K562 (cell line): ENCODE measurements around the gene PARD6A. TPM values are rescaled to one million over a fixed set of nuclear protein-coding genes. Genes with fewer than 3 reads are reported as not detected.
A peak's percentile ranks its signal among the peaks of the same experiment; 100 is the strongest.

Source experiments
- ATAC-seq: fragments of 200-7000 bp; cut with Tn5 transposase; 3 replicates; pipeline ENCODE4 v1.9.1; 2020; ENCODE audit warnings: moderate library complexity
- Bru-seq: library from RNA; stranded (reverse); fragments of 400-500 nt; gene quantifications from one replicate; lab custom pipeline; 2021; lab: Mats Ljungman, UMichigan
- BruChase-seq, 2 experiments: library from RNA; stranded (reverse); fragments of 400-500 nt; gene quantifications; one replicate each; lab custom pipeline; 2021; lab: Mats Ljungman, UMichigan
- BruUV-seq: library from RNA; stranded (reverse); fragments of 400-500 nt; replicated peaks from 2 replicates; lab custom pipeline; 2021; lab: Mats Ljungman, UMichigan
- CTCF ChIA-PET: fragments of 300-600 bp; formaldehyde crosslinking; extraction: SDS; loops from one replicate; lab custom pipeline; 2021; ENCODE audit warnings: low intra/inter-chr PET ratio; lab: Yijun Ruan, JAX
- POLR2A ChIA-PET: fragments of 300-600, 350-650 bp; sonication (Branson Sonifier 250); formaldehyde crosslinking; extraction: SDS; loops from one replicate; lab custom pipeline; 2021; ENCODE audit warnings: antibody characterized with exemption, inconsistent platforms; lab: Yijun Ruan, JAX
- DNase-seq, 4 experiments: peaks; one replicate each; pipeline versions ENCODE4 v3.0.0 to v3.0.0-alpha.2; 2011 to 2018; ENCODE audit warnings: low spot score in 3 of 4, mixed read lengths in 3 of 4; ENCODE audit errors: extremely low read depth in 1 of 4
- FAIRE-seq: peaks from 2 replicates; lab custom pipeline; 2011; peaks lifted over from hg19 to GRCh38; lab: Jason Lieb, UNC
- H2AFZ ChIP-seq: 2 replicates; pipeline ENCODE4 v1.6.0; 2011; ENCODE audit warnings: low read depth, low read length, control low read depth, inconsistent platforms
- H3K27ac ChIP-seq: fragments of 200-600 bp; 3 replicates; pipeline ENCODE4 v1.8.0; 2011; ENCODE audit warnings: low read depth, mild to moderate bottlenecking, control low read depth, inconsistent platforms, low read length, moderate library complexity, mixed read lengths; ENCODE audit errors: extremely low read depth
- H3K27me3 ChIP-seq, 2 experiments: fragments of 300-600 bp in 1 of 2; 2 replicates in 1 of 2; 3 replicates in 1 of 2; pipeline versions ENCODE4 v1.6.0 to v1.8.0; 2011; ENCODE audit warnings: inconsistent platforms in 2 of 2, low read length in 2 of 2, mild to moderate bottlenecking in 1 of 2, mixed read lengths in 1 of 2, moderate library complexity in 1 of 2; ENCODE audit not compliant: control insufficient read depth in 2 of 2, insufficient read depth in 2 of 2
- H3K36me3 ChIP-seq: fragments of 300-600 bp; 3 replicates; pipeline ENCODE4 v1.8.0; 2011; ENCODE audit warnings: mild to moderate bottlenecking, low read length, inconsistent platforms; ENCODE audit not compliant: control insufficient read depth, insufficient read depth
- H3K4me1 ChIP-seq, 2 experiments: fragments of 200-600 bp in 1 of 2; replicated peaks in 1 of 2; 2 replicates in 1 of 2; 3 replicates in 1 of 2; pipeline versions ENCODE4 v1.5.1 to v1.8.0; 2011; ENCODE audit warnings: inconsistent platforms in 2 of 2, low read length in 2 of 2, mild to moderate bottlenecking in 1 of 2, mixed read lengths in 1 of 2, moderate library complexity in 1 of 2; ENCODE audit not compliant: control insufficient read depth in 2 of 2, insufficient read depth in 2 of 2
- H3K4me2 ChIP-seq: 2 replicates; pipeline ENCODE4 v1.6.1; 2011; ENCODE audit warnings: low read length, control low read depth, inconsistent platforms, mixed read lengths; ENCODE audit not compliant: insufficient read depth
- H3K4me3 ChIP-seq: fragments of 200-600 bp; sonication (generic), shearing (Covaris generic); 2 replicates; pipeline ENCODE4 v1.5.1; 2016; ENCODE audit warnings: control low read depth, inconsistent platforms
- H3K79me2 ChIP-seq: fragments of 200-600 bp; 3 replicates; pipeline ENCODE4 v1.8.0; 2011; ENCODE audit warnings: low read length, inconsistent platforms; ENCODE audit not compliant: control insufficient read depth, insufficient read depth
- H3K9ac ChIP-seq, 2 experiments: 2 replicates each; pipeline versions ENCODE4 v1.6.0 to v1.6.1; 2011; ENCODE audit warnings: low read depth in 2 of 2, low read length in 2 of 2, control low read depth in 1 of 2, inconsistent platforms in 1 of 2, mild to moderate bottlenecking in 1 of 2, mixed read lengths in 1 of 2; ENCODE audit not compliant: insufficient read depth in 1 of 2
- H3K9me1 ChIP-seq: one replicate; pipeline ENCODE4 v1.6.0; 2011; ENCODE audit warnings: inconsistent platforms, mild to moderate bottlenecking, low read length, moderate library complexity; ENCODE audit not compliant: control insufficient read depth, insufficient read depth
- H3K9me3 ChIP-seq: replicated peaks from 2 replicates; pipeline ENCODE4 v1.5.1; 2011; ENCODE audit warnings: low read depth, low read length, inconsistent platforms; ENCODE audit not compliant: control insufficient read depth, insufficient read depth
- H4K20me1 ChIP-seq: replicated peaks from 2 replicates; pipeline ENCODE4 v1.6.1; 2011; ENCODE audit warnings: low read length, inconsistent platforms, mixed read lengths; ENCODE audit not compliant: control insufficient read depth, insufficient read depth
- BRF2 ChIP-seq: IDR thresholded peaks from 3 replicates; pipeline ENCODE4 v1.6.1; 2011; ENCODE audit warnings: borderline replicate concordance, mild to moderate bottlenecking; ENCODE audit not compliant: insufficient read length, insufficient read depth
- ERF ChIP-seq: fragments of 450-650 bp; formaldehyde crosslinking; IDR thresholded peaks from 2 replicates; pipeline ENCODE4 v1.4.0; 2020; ENCODE audit warnings: mild to moderate bottlenecking, mixed read lengths
- HDAC2 ChIP-seq: fragments of 450-650 bp; IDR thresholded peaks from 2 replicates; pipeline ENCODE4 v1.6.1; 2016; ENCODE audit warnings: mild to moderate bottlenecking
- KDM2B ChIP-seq: fragments of 250-450 bp; sonication (Bioruptor Pico); IDR thresholded peaks from 2 replicates; pipeline ENCODE4 v1.8.0; 2021; ENCODE audit warnings: mild to moderate bottlenecking, moderate library complexity
- SMARCA4 ChIP-seq: fragments of 450-650 bp; IDR thresholded peaks from 2 replicates; pipeline ENCODE4 v1.6.1; 2016
- TCF3 ChIP-seq: sonication (generic); formaldehyde crosslinking; IDR thresholded peaks from 2 replicates; pipeline ENCODE4 v1.4.0; 2020; ENCODE audit warnings: mild to moderate bottlenecking, missing genetic modification reagents
- ZNF584 ChIP-seq: fragments of 200-800 bp; sonication (Bioruptor generic); IDR thresholded peaks from 2 replicates; pipeline ENCODE4 v1.6.1; 2016; ENCODE audit warnings: low read depth, mild to moderate bottlenecking, missing genetic modification characterization, missing compliant biosample characterization
- ZNF668 ChIP-seq: fragments of 250-450 bp; sonication (Bioruptor Pico); IDR thresholded peaks from 2 replicates; pipeline ENCODE4 v1.8.0; 2022; ENCODE audit warnings: mild to moderate bottlenecking, inconsistent platforms
- WGBS: fragments of 100-300 bp; shearing (Covaris generic); methylation state at CpG from one replicate; pipeline ENCODE4 v1.1.6; 2016; ENCODE audit warnings: low coverage, mixed read lengths; ENCODE audit not compliant: insufficient coverage; ENCODE audit errors: missing lambda C conversion rate; 5-methylcytosine and 5-hydroxymethylcytosine counted together
- in situ Hi-C: fragments of 300-500 bp; cut with MboI; formaldehyde crosslinking; loops from 4 replicates; pipeline ENCODE4 v1.15.0; 2018; ENCODE audit warnings: inconsistent platforms, mixed read lengths
- intact Hi-C: fragments of 100-400 bp; cut with micrococcal nuclease; formaldehyde crosslinking; loops from 2 replicates; pipeline ENCODE4 v1.14.2; 2022
- long read RNA-seq, 3 experiments: library from polyadenylated mRNA in 2 of 3; library from RNA in 1 of 3; unstranded in 2 of 3; stranded (forward) in 1 of 3; transcript quantifications; one replicate each; pipeline ENCODE4 v2.0.0, GENCODE V29; 2019 to 2022
- polyA minus RNA-seq, 3 experiments: library from RNA; depleted of rRNA, polyadenylated mRNA; stranded (reverse); fragments of >200 nt; gene quantifications; 2 replicates each; pipeline ENCODE4 v1.2.3, GENCODE V29; 2011
- polyA plus RNA-seq, 8 experiments: library from polyadenylated mRNA; depleted of rRNA in 4 of 8; stranded (reverse) in 5 of 8; unstranded in 3 of 8; fragments of >200 nt; fragmentation: Nextera tagmentation in 2 of 8; fragmentation: Illumina TruSeq in 1 of 8; extraction: Ambion mirVana in 2 of 8; extraction: Trizol in 1 of 8; gene quantifications; 2 replicates each; pipeline versions ENCODE4 v1.2.1 to v1.2.3, GENCODE V29; 2011 to 2014; ENCODE audit warnings: inconsistent platforms in 1 of 8, missing spikeins in 1 of 8
- total RNA-seq, 7 experiments: library from RNA; depleted of rRNA in 6 of 7; stranded (reverse); fragments of >200 nt in 6 of 7; fragmentation: Illumina TruSeq in 2 of 7; extraction: Trizol in 2 of 7; gene quantifications; 2 replicates each; pipeline versions ENCODE4 v1.2.1 to v1.2.3, GENCODE V29; 2011 to 2021; ENCODE audit warnings: low replicate concordance in 1 of 7
- TF ChIP-seq, protein P1 (sequence below): fragments of 150-350 bp; conservative IDR thresholded peaks from 2 replicates; pipeline ENCODE4 v1.6.1; 2014; ENCODE audit warnings: low read length
- TF ChIP-seq, protein P2 (sequence below): fragments of 250-450 bp; sonication (Bioruptor Pico); IDR thresholded peaks from 2 replicates; pipeline ENCODE4 v1.8.0; 2022; ENCODE audit warnings: moderate library complexity, mild to moderate bottlenecking, inconsistent platforms

Gene PARD6A, protein sequence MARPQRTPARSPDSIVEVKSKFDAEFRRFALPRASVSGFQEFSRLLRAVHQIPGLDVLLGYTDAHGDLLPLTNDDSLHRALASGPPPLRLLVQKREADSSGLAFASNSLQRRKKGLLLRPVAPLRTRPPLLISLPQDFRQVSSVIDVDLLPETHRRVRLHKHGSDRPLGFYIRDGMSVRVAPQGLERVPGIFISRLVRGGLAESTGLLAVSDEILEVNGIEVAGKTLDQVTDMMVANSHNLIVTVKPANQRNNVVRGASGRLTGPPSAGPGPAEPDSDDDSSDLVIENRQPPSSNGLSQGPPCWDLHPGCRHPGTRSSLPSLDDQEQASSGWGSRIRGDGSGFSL
- total RNA-seq (2011; cell fraction: chromatin; rRNA removed; ENCODE audit: low replicate concordance): 0.33 and 0.72 TPM in 2 replicates
- 0.50 and 1.1 TPM in 2 replicates for total RNA-seq (2011; cell fraction: nucleolus; rRNA removed)
- total RNA-seq (2011; cell fraction: nucleoplasm; rRNA removed): 0.44 and 0.46 TPM in 2 replicates
- 1.00 and 1.8 TPM in 2 replicates for total RNA-seq (2014; rRNA removed)
- total RNA-seq (2014; rRNA removed; fragmentation: Illumina TruSeq; extraction: Trizol): 0.26 and 0.44 TPM in 2 replicates
- 0.14 and 0.68 TPM in 2 replicates for total RNA-seq (2015; rRNA removed; fragmentation: Illumina TruSeq; extraction: Trizol)
- total RNA-seq (2021): 0.85 and 2.0 TPM in 2 replicates
- 0.42 and 0.52 TPM in 2 replicates for polyA plus RNA-seq (2011; rRNA removed)
- 1.4 and 3.0 TPM in 2 replicates for polyA plus RNA-seq (2011; cell fraction: cytosol; rRNA removed)
- polyA plus RNA-seq (2011; cell fraction: nucleus; rRNA removed): 0.72 and 1.5 TPM in 2 replicates
- 0.83 and 1.0 TPM in 2 replicates for polyA plus RNA-seq (2012)
- polyA plus RNA-seq (2014; fragmentation: Illumina TruSeq; extraction: Trizol): 0.28 and 0.75 TPM in 2 replicates
- polyA plus RNA-seq (2014; fragmentation: Nextera tagmentation; extraction: Ambion mirVana): under 1 TPM; 0.04 to 0.13 TPM
- polyA plus RNA-seq (2014; rRNA removed): 0.46 and 0.81 TPM in 2 replicates
- polyA minus RNA-seq (2011; rRNA and poly(A)+ RNA removed): not detected in 2 replicates
- not detected in 2 replicates for polyA minus RNA-seq (2011; cell fraction: cytosol; rRNA and poly(A)+ RNA removed)
- polyA minus RNA-seq (2011; cell fraction: nucleus; rRNA and poly(A)+ RNA removed): 0.27 and 1.00 TPM in 2 replicates
- Bru-seq, nascent RNA: percentile 29 among the genes with signal in this experiment
- not detected for BruChase-seq, experiment 1, labeled RNA remaining after a 2-hour chase
- BruChase-seq, experiment 2, labeled RNA remaining after a 6-hour chase: not detected
- long read RNA-seq, experiment 1, partial matches to known transcripts: 0 of 1 reads
- long read RNA-seq, experiment 1, other reads (novel, unspliced or antisense): 1 of 1 reads
- long read RNA-seq, experiment 2, partial matches to known transcripts: 0 of 1 reads
- long read RNA-seq, experiment 2, other reads (novel, unspliced or antisense): 0 of 1 reads
- long read RNA-seq, experiment 3: 0 reads

DNA sequence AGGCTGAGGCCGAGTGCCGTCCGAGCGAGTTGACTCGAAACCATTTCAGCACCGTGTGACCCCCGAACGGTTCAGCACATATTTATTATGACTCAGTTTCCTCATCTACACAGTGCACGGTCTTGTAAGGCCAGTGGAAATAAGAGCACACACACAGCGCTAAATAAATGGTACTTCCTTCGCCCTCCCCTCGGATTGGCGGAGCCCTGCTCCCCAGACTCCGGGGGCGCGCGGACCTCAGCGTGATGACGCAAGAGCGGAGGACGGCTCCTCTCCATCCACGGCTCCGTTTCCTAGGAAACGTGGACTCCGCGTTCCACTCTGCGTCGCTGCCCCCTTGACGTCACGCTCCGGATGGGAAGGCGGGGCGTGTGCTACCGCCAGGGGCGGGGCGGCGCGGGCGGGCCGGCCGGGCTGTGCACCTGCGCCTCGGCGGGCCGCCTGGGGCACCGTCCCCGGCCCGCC lies at the start of gene PARD6A:
Gene PARD6A, plus strand, starts transcription at position 397 of the 465 bp plus-strand sequence. CDS start 79 bp downstream, outside the sequence.
- in situ Hi-C loops: no loop called here
- TF ChIP-seq ZNF668 (CRISPR knock-in tag) (no peak), TCF3 (CRISPR knock-in tag) (no peak; the same call in 1 of the 2 replicates), HDAC2 (peak; percentile 74), ERF (CRISPR knock-in tag) (no peak), ZNF584 (CRISPR knock-in tag) (no peak), KDM2B (no peak), BRF2 (no peak), SMARCA4 (no peak)
- TF ChIP-seq, protein P1, sequence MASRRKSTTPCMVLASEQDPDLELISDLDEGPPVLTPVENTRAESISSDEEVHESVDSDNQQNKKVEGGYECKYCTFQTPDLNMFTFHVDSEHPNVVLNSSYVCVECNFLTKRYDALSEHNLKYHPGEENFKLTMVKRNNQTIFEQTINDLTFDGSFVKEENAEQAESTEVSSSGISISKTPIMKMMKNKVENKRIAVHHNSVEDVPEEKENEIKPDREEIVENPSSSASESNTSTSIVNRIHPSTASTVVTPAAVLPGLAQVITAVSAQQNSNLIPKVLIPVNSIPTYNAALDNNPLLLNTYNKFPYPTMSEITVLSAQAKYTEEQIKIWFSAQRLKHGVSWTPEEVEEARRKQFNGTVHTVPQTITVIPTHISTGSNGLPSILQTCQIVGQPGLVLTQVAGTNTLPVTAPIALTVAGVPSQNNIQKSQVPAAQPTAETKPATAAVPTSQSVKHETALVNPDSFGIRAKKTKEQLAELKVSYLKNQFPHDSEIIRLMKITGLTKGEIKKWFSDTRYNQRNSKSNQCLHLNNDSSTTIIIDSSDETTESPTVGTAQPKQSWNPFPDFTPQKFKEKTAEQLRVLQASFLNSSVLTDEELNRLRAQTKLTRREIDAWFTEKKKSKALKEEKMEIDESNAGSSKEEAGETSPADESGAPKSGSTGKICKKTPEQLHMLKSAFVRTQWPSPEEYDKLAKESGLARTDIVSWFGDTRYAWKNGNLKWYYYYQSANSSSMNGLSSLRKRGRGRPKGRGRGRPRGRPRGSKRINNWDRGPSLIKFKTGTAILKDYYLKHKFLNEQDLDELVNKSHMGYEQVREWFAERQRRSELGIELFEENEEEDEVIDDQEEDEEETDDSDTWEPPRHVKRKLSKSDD: no peak
- TF ChIP-seq, protein P2, sequence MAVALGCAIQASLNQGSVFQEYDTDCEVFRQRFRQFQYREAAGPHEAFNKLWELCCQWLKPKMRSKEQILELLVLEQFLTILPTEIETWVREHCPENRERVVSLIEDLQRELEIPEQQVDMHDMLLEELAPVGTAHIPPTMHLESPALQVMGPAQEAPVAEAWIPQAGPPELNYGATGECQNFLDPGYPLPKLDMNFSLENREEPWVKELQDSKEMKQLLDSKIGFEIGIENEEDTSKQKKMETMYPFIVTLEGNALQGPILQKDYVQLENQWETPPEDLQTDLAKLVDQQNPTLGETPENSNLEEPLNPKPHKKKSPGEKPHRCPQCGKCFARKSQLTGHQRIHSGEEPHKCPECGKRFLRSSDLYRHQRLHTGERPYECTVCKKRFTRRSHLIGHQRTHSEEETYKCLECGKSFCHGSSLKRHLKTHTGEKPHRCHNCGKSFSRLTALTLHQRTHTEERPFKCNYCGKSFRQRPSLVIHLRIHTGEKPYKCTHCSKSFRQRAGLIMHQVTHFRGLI (CRISPR knock-in tag): no peak

More for the DNA sequence above, at the start of gene PARD6A:
- Histone ChIP-seq H3K36me3 (peaks cover 23% of the 10 kb centered on the region), H3K27ac (peak within 1 kb of the TSS; percentile 69), H3K79me2 (peaks cover 14% of the 10 kb centered on the region), H2AFZ (peak within 1 kb of the TSS; percentile 99), H3K9ac (peak within 1 kb of the TSS; percentile 73 to 96), H3K9me1 (no peaks in the 10 kb centered on the region), H3K27me3 (no peaks in the 10 kb centered on the region), H4K20me1 (peaks cover 8% of the 10 kb centered on the region; the same call in 1 of the 2 replicates), H3K4me1 (peaks cover 4 to 56% of the 10 kb centered on the region in 2 experiments; a peak in 4 of 5 replicates), H3K4me3 (peak within 1 kb of the TSS; percentile 58), H3K4me2 (peak within 1 kb of the TSS; percentile 99), H3K9me3 (no peaks in the 10 kb centered on the region)
- FAIRE-seq (peak; percentile 98), ATAC-seq (peak; percentile 89), DNase-seq (peak; percentile 92 to 99 (median 96))
- ChIA-PET CTCF (interaction anchor here (0.6 kb wide), 1 partner anchor 97 kb away, joined by 3 read pairs; no protein-coding TSS in a partner anchor), POLR2A (interaction anchor here (0.5 to 1.4 kb wide), 12 partner anchors 9 to 1017 kb away, joined by 3 to 8 read pairs (median 3); partner anchors contain the start of genes CTCF and RIPOR1)
- intact Hi-C loops: no loop called here
- BruUV-seq: no TSS peak
- under 1% methylated on average over 25 of the region's 48 CpGs for WGBS
